Raji (cell line): Measurements from ENCODE around the gene KRT78.

Experiments used
- POLR2A ChIP-seq: IDR thresholded peaks from 2 replicates; pipeline ENCODE4 v1.6.1; 2011; ENCODE audit warnings: low read depth, low read length, control low read depth; ENCODE audit not compliant: insufficient read depth

Gene KRT78

DNA sequence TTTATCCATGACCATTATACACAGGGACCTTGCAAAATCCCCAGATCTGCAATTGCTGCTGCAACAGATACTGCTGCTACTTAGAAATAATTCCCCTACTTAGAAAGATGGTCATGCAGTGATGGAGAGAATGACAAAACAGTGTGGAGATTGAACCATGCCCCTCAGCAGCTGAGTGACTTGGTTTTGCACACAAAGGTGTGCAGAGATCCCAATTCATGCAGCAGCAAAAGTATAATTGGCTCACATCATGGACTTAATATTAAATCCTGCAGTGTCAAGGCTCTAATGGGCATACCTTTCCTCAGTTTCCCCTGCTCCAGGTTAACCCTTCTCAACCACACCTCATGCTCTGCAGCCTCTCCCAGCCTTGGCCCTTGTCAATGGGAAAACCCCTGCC is 3.0 kb upstream of the KRT78 start:
- no peak for TF ChIP-seq POLR2A

DNA sequence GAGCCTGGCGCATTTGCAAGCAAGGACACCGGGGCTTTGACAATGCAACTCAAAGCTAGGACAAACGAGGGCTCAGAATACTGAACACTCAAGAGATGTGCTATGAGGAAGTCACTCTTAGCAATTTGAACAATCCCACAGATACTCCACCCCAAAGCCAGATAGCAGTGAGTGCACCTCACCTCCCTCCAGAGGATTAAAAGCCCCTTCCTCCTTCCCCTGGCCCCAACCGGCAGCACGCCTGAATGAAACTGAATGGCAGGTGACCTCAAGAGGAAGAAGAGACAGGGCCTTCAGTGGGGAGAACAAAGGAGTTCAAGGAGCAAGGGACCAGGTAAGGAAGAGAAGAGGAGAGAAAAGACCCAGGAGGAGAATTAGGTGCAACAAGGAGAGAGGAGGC is 1.9 kb upstream of the KRT78 start:
- TF ChIP-seq POLR2A, result no peak

DNA sequence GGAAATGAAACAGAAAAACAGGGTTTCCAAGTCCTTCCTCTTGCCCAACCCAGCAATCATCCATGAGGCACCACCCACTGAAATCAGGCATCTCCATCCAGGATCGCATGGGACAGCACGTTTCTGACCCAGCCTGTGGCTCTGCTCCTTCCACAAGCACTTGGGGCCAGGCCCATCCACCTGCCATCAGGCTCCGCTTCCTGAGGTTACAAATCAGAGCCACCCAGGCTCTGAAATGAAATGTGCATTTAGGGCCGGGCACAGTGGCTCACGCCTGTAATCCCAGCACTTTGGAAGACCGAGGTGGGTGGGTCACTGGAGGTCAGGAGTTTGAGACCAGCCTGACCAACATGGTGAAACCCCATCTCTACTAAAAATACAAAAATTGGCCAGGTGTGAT is 717 bp upstream of the KRT78 start:
- no peak for TF ChIP-seq POLR2A

DNA sequence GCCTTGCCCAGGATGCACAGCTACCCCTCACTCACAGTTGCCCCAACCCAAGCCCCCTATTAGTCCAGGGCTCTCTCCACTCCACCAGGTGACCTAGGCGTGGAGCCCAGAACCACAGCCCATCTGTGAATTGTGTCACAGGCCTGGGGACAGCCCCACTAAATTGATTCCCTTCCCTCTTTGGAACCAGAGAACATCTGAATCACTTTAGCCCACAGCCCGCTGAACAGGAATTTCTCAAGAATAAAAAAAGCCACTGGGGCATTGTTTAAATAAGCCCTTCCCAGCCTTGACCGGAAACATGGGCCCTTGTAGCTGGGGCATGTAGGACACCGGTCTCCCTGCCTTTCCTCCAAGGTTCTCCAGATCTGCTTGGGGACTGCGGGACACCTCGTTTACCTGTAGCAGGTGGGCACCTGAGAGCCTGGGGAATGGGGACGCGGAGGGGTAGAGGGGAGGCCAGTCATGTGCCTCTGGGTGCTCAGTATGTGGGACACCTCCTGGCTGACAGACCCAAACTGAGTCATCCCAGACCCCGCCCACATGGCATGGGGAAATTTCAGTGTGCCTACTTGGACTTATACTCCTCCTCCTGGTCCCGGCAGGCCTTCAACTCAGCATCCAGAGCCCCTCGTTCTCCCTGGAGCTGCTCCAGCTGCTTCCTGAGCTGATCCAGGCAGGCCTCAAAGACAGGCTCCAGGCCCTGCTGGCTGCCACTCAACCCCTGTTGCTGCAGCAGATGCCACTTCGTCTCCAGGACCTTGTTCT is 1.3 kb downstream of the KRT78 start:
- TF ChIP-seq POLR2A, result no peak

DNA sequence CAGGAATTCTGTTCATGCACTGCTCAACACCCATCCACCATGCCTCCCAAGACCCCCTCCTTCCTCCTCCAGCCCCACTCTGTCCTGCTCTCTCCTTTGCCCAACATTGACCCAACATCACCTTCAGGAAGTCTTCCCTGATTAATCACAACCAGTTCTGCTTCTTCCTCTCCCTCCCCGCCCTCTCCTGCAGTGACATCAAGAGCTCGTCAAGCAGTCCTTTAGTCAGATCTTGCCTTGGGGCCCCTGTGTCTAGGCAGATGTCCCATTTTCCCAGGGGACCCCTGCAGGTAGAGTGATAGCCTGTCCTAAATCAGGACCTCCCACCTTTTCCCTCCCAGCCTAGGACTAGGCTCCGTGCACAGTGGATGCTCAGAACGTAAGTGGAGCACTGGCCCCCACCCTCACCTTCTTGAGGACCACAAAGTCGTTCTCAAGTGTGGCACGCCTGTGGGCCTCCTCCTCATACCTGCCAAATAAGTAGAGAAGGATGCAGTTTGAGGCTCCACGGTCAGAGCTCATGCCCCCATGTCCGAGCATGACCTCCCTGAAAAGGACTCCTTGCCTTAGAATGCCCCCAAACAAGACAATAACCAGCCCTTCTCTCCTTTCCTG is 2.3 kb downstream of the KRT78 start:
- no peak for TF ChIP-seq POLR2A

DNA sequence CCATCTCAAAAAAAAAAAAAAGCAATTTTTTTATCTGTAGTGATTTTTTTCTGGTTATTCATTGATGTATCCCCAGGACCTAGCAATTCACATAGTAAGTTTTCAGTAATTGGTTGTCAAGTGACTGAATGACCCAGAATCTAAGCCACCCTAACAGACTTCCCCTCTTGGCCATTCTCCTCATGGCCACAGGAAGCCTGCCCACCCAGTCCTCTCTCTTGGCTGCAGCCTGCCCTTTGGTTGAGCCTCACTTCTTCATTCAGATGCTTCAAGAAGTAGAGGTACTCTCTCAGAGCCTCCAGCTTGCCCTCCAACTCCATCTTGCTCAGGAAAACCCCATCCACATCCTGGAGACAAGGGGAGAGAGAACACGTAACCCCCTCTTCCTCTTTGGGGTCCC is 2.8 kb downstream of the KRT78 start:
- no peak for TF ChIP-seq POLR2A

DNA sequence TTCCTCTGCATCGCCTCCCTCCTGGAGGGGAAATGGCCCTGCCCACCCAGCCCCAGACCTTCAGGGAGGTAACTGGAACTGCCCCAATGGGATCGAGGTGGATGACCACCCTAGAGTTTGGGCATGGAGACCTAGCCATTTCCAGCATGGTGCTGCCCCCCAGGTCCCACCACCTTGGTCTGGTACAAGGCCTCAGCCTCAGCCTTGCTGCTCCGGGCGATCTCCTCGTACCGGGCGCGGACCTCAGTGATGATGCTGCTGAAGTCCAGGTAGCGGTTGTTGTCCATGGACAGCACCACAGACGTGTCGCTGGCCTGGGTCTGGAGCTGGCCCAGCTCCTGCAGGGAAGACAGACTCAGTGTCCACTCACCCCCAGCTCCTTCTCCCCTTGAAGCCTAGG is 4.4 kb downstream of the KRT78 start:
- no peak for TF ChIP-seq POLR2A

DNA sequence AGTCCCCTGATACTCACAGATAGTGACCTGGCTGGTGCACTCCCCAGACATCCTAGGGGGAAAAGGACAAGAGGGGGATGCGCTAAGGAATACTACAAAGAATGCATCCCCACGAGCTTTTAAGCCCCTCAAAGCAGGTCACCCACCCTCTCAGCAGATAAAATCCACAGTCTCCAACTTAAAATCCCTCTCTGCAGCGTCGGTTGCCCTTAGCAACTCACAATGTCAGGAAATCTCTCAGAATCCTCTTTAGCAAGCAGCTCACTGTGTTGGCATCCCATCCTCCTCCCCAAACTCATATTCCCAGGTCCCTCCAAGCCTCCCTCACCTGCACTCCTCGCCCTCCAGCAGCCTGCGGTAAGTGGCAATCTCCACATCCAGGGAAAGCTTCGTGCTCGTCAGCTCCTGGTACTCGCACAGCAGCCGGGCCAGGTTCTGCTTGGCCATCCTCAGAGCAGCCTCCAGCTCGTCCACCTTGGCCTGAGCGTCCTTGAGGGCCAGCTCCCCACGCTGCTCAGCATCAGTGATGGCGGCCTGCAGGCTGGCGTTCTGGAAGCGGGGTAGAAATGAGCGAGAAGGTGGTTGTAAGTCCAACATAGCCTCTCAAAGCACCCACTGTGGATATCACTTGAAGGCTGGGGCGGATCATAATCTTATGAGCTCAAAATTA is 9.2 kb downstream of the KRT78 start:
- no peak for TF ChIP-seq POLR2A

DNA sequence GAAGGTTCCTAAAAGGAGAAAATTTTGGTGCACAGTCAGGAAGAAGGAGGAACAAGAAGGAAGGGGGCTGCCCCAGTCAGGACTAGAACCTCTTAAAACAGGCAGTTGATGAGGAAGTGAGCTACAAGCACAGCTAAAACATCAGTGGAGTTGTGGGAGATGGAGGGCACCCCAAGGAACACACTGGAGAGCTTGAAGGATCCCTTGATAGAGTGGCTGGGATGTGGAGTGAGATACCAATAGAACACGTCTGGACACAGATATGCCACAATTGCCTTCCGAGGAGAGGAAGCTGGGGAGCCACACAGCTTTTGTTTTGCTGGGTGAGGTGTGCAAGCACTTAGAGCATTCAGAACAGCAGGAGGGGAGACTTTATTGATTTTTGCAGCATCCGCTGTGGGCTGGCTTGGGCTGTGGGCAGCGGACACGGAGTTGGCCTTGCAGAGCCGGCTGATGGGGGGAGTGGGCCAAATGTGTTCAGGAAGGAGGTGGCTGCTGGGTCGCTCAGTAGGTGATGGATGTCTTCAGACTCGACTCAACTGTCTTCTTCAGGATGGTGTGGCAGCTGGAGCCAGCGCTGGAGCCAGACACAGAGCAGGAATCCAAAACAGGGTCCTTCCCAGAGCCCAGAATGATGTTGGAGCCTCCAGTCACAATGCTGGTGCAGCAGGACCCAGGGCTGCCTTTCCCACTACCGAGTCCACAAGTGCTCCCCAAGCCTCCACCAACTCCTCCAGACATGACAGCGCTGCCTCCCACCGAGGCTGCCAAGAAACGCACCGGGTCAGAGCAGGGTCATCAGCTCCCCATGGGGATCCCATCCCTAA is 10.0 kb downstream of the KRT78 start:
- no peak for TF ChIP-seq POLR2A

DNA sequence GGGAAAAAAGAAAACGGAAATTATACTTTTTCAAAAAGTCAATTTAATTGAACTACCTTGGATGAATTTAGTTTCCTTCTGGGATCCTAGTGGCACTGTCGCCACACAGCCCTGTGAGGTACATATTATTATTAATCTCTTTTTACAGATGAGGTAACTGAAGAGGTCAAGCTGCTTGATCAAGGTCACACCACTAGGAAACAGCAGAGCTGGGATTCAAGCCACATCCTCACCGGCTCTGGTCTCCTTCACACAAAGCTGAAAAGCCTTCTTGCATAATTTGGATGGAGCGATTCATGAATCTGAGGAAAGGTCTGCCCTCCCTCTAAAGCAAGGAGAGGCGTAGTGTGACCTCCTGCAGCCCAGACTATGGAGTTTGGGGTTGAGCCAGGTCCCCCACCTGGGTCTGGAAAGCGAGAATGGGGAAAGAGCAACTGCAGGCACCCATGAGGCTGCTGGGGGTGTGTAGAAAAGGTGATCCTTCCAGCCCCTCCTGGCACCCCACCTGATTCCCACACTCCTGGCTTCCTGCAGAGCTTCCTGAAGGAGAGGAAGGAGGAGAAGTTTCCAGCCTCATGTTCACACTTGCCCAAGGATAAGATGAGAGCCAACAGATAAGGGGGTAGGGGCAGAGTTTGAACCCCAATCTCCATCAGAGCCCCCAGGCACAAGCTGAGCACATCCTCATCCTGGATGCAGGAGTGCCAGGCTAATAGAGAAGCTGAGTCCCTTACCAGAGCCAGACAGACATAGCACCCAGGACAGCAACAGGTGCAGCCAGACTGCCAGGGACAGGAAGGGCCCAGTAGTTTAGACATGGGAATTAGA is 10.8 kb downstream of the KRT78 start:
- TF ChIP-seq POLR2A, result no peak

DNA sequence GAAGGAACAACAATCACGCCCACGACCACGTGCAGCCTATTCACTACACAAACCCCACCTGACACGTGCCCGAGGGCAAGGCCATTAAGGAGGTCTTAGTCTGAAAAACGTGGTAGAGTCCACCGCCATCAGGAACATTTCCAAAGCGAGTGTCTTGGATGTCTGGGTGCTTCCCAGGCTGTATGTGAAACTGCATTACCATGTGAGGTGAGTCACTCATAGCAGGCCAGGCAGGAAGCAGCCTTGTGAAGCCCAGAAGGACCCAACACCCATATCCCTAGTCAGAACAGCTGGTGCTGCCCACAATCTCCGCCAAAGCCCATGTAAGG is 11.4 kb downstream of the KRT78 start:
- no peak for TF ChIP-seq POLR2A

DNA sequence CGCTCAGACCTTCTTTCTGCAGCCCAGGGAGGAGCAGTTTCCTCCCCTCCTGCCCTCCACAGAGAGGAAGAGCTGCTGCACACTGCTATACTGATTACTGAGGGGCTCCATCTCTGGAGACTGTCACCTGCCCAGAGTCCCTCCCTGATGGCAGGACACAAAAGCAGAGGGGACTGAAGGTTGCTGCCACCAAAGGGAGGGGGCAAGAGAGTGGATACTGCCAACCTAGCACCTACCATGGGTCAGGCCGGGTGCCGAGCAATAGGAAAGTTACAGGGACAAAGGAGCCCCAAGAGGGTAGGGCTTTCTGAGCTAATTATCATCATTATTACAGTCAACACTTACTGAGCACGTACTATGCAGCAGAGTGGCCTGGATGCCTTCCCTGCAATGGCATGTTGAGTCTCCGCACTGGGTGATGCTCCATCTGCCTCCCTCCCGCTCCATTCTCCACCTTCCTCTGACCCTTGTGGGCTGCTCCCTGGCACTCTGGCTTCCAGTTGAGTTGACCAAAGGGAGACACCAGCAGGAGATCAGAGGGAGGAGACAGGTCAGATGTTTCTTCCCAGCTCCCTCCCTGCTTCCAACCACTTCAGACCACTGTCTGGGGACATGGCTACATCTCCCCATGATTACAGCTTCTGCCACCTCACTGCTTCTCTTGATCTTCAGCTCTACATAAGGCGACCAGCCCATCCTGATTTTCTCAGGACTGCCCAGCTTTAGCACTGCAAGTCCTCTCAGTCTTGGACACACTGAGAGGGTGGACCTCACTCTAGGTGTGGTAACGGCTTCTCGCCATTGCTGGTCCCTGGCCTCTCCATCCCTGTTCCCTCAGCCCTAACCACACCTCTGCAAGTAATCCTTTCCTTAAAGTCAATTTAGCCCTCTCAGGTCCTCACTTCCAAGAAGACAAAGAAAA is 12.0 kb downstream of the KRT78 start:
- no peak for TF ChIP-seq POLR2A

DNA sequence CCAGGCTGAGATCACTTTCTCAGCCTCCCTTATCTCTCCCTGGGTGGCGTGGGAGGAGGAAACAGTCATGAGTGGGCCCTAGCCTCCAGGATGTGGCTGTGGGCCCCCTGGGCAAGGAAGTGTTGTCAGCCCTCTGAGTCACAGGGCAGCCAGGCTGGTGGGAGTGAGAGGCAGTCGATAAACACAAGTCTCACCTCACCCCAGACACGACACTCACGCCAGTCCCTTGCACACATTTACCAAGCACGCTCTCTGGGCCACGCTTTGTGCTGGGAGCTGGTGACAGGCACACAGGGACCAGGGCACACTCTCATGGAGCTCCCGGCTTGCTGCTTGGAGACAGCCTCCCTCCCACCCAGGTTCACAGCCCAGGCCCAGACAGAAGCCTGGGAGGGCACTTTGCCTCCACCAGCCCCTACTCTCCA is 12.7 kb downstream of the KRT78 start:
- TF ChIP-seq POLR2A, result no peak

DNA sequence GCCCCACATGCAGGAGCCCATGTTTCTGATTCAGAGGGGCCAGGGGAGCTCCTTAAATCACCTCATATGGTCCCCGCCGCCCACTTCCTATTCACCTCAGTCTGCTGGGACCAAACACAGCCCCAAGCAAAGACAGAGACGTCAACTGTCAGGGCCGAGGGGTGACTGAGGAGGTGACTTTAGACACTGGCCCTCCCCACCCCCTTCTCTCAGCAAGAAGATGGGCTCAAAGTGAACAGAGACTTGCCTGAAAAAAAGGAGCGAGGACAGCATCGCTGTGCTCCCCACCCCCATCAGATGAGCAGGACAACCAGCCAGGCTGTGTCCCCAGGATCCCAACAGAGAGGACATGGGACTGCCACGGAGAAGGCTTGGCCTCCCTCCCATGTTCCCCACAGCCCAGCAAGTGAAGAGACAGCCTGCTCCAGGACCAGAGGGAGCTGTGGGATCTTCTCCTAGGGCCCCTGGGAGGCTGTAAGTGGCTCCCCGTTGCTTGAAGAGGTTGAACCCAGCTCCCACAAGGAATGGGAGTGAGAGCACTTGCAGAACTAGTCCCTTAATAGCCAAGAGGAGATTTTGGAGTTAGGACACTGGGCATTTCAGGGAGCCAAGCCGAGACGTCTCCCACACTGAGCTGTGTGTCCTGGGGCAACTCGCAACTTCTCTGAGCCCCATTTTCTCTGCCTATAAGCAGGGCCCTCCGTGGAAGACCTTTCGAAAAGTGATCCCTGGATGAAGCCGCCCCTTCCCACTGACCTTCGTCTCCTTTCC is 13.3 kb downstream of the KRT78 start:
- TF ChIP-seq POLR2A, result no peak

DNA sequence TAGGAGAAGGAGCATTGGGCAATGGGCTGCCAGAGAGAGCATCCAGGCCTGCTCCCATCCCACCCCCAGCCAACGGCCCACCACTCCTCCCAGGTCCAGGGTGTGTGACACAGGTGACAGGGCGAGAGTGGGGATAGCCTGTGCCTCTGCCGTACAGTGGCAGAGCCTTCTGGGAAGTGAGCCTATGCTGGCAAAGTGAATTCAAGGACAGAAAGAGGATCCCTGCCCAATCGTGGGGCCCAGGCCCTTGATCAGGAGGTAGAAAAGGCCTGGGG is 14.1 kb downstream of the KRT78 start:
- TF ChIP-seq POLR2A, result no peak
